Measurements from ENCODE around the gene RPL35. TPM values are rescaled to one million over a fixed set of nuclear protein-coding genes. Genes with fewer than 3 reads are reported as not detected.
"Not testable (repeated sequence)": the region's sequence is repeated elsewhere in the genome, so short reads cannot be mapped to it uniquely, and the experiment has no call there.

The RPL35 gene
- total RNA-seq, 2 experiments from 2014 or later = 1,421 to 1,557 TPM

DNA sequence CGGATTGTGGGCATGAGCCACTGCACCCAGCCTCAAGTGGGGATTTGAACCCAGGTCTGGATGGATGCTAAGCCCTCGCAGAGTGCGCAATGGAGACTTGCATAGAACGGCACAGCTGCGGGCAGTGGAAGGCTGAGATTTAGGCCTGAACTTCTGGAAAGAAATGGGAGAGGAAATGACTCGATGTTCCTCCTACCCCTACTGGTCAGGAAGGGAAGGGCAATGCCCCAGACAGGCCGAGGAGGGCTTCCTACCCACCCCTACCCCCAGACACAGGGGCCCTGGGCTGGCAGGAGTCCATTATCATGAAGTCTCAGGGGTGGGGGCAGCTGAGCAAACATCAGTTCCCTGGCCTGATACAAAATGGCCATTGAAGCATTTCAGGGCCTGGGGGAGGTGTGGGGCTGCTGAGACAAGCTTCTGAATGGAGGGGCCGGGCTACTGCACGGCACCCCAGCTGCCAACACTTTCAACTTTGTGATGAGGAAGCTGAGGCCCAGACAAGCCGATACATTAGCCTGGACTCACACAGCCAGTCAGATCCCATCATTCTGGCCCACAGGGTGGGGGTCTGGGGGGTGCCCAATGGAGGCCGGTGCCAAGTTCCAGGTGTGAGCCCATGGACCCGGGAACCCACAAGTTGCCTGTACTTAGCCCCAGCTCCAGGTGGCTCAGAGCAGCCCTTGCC is 22.0 kb downstream of the RPL35 start:
- Mint-ChIP-seq H3K27me3 (peaks cover 23% of the 10 kb centered on the region), H3K4me3 (no peak overlapping the region), H3K4me1 (no peaks in the 10 kb centered on the region), H3K9me3 (ENCODE audit: low read depth) (no peaks in the 10 kb centered on the region), H3K36me3 (no peaks in the 10 kb centered on the region), H3K27ac (no peak overlapping the region)
- no peak for DNase-seq
- no peak for ATAC-seq
- CTCF ChIA-PET = interaction anchor here (0.8 to 3.1 kb wide), 3 partner anchors 14 to 95 kb away, joined by 3 to 35 read pairs (median 3); partner anchors contain the start of gene WDR38

DNA sequence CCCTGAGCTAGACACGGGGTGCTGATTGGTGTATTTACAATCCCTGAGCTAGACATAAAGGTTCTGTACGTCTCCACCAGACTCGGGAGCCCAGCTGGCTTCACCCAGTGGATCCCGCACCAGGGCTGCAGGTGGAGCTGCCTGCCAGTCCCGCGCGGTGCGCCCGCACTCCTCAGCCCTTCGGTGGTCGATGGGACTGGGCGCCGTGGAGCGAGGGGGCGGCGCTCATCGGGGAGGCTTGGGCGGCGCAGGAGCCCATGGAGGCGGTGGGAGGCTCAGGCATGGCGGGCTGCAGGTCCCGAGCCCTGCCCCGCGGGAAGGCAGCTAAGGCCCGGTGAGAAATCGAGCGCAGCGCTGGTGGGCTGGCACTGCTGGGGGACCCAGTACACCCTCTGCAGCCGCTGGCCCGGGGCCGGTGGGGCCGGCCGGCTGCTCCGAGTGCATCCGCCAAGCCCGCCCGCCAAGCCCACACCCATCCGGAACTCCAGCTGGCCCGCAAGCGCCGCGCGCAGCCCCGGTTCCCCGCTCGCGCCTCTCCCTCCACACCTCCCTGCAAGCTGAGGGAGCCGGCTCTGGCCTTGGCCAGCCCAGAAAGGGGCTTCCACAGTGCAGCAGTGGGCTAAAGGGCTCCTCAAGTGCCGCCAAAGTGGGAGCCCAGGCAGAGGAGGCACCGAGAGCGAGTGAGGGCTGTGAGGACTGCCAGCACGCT is 23.0 kb downstream of the RPL35 start:
- not testable (repeated sequence) for H3K36me3 Mint-ChIP-seq; H3K4me3 Mint-ChIP-seq; H3K27ac Mint-ChIP-seq; H3K9me3 Mint-ChIP-seq (ENCODE audit: low read depth); H3K4me1 Mint-ChIP-seq; ATAC-seq; DNase-seq
- CTCF ChIA-PET = interaction anchor here (2.3 kb wide), 1 partner anchor 15 kb away, joined by 6 read pairs; the partner anchor contains the start of gene WDR38
- peaks cover 23% of the 10 kb centered on the region for H3K27me3 Mint-ChIP-seq

DNA sequence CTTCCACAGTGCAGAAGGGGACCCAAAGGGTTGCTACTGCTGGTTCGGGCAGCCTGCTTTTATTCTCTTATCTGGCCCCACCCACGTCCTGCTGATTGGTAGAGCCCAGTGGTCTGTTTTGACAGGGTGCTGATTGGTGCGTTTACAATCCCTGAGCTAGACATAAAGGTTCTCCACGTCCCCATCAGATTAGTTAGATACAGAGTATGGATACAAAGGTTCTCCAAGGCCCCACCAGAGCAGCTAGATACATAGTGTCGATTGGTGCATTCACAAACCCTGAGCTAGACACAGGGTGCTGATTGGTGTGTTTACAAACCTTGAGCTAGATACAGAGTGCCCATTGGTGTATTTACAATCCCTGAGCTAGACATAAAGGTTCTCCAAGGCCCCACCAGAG is 23.6 kb downstream of the RPL35 start:
- CTCF ChIA-PET = interaction anchor here (2.3 kb wide), 1 partner anchor 15 kb away, joined by 6 read pairs; the partner anchor contains the start of gene WDR38
- not testable (repeated sequence) for H3K9me3 Mint-ChIP-seq (ENCODE audit: low read depth); DNase-seq; ATAC-seq; H3K27ac Mint-ChIP-seq; H3K4me1 Mint-ChIP-seq; H3K4me3 Mint-ChIP-seq; H3K36me3 Mint-ChIP-seq
- H3K27me3 Mint-ChIP-seq = peaks cover 23% of the 10 kb centered on the region

DNA sequence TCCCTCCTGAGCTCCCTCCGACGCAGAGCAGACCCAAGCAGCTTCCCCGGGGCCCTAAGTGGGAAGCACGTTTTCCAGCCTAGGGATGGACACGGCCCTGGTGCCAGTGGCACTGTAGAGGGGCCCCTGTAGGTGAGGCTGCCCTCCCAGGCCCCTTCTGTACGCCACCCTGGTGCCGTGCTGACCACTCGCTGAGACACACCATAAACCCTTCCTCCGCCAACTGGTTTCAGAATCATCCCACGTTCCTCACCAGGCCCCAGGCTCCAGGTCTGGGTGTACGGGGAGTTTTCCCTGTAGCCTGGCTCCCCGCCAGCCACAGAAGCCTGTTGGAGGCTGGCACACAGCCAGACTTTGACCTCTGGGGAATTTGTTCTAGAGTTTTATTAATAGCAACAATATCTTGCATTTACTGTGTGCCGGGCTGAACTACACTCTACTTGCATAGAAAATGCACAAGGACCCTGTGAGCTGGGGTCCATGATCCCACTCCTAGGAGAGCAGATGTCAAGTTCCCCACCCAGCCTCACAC is 26.7 kb downstream of the RPL35 start:
- CTCF ChIA-PET = interaction anchor here (0.6 to 2.2 kb wide), 2 partner anchors 18 to 60 kb away, joined by 3 to 4 read pairs; partner anchors contain the start of gene WDR38
- DNase-seq (no peak), ATAC-seq (no peak)
- no peaks in the 10 kb centered on the region for H3K9me3 Mint-ChIP-seq (ENCODE audit: low read depth)
- H3K27me3 Mint-ChIP-seq = peaks cover 23% of the 10 kb centered on the region
- no peak overlapping the region for H3K27ac Mint-ChIP-seq
- H3K4me3 Mint-ChIP-seq = no peak overlapping the region
- no peaks in the 10 kb centered on the region for H3K36me3 Mint-ChIP-seq
- H3K4me1 Mint-ChIP-seq = no peaks in the 10 kb centered on the region

DNA sequence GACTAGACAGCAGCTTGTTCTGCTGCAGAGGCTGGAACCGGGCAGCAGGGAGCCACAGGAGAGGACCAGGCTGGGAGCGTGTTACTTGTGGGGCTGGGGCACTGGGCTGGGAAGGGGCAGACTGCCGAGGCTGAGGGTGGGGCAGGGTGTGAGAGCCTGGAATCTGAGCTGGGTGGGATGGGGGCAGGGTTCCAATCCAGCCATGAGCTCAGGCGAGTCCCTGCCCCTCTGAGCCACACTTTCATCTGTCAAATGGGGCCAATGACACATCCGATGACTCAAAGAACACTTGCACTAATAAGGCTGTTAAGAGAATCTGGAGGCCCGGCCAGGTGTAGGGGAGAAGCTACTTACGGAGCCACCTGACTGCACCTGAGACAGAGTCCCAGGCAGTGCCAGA is 27.2 kb downstream of the RPL35 start:
- Mint-ChIP-seq H3K27ac (no peak overlapping the region), H3K4me3 (no peak overlapping the region), H3K36me3 (no peaks in the 10 kb centered on the region), H3K4me1 (no peaks in the 10 kb centered on the region), H3K27me3 (peaks cover 22% of the 10 kb centered on the region), H3K9me3 (ENCODE audit: low read depth) (no peaks in the 10 kb centered on the region)
- ATAC-seq (no peak), DNase-seq (no peak)
- CTCF ChIA-PET = interaction anchor here (2.2 kb wide), 1 partner anchor 19 kb away, joined by 4 read pairs; the partner anchor contains the start of gene WDR38

DNA sequence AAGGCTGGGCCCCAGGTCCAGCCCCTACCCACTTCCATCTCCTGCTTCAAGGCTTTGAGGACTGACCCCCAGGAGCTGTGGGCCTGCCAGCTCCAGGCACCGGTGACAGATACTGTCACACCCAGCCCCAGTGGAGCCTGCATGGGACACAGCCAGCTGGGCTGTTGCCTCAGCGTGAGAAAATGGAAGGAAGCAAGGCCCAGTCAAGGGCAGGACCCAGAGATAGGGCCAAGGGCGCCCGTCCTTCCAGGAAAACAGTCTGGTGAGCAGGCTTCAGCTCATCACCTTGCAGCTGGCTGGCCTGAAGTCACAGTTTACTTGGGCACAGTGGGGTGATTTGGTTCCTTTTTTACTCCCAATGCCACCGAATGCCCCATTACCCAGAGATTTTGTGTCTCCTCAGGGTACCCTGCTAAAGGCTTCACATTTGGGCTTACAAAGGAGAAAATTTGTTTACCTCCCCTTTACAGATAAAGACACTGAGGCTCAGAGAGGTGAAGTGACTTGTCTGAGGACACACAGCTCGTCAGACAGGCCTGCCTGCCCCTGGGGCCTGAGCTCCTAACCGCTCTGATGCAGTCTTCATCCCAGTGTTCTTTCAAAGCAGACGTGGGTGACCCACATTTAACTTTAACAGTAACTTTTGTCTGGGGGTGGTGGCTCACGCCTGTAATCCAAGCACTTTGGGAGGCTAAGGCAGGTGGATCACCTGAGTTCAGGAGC is 30.0 kb downstream of the RPL35 start:
- no peaks in the 10 kb centered on the region for H3K9me3 Mint-ChIP-seq (ENCODE audit: low read depth)
- ATAC-seq = no peak
- CTCF ChIA-PET = interaction anchor here (0.9 to 1.9 kb wide), 2 partner anchors 21 to 58 kb away, joined by 3 to 10 read pairs; partner anchors contain the start of gene WDR38
- no peak overlapping the region for H3K27ac Mint-ChIP-seq
- no peak for DNase-seq
- H3K27me3 Mint-ChIP-seq = peaks cover 7% of the 10 kb centered on the region
- H3K4me3 Mint-ChIP-seq = no peak overlapping the region
- no peaks in the 10 kb centered on the region for H3K4me1 Mint-ChIP-seq
- H3K36me3 Mint-ChIP-seq = no peaks in the 10 kb centered on the region

DNA sequence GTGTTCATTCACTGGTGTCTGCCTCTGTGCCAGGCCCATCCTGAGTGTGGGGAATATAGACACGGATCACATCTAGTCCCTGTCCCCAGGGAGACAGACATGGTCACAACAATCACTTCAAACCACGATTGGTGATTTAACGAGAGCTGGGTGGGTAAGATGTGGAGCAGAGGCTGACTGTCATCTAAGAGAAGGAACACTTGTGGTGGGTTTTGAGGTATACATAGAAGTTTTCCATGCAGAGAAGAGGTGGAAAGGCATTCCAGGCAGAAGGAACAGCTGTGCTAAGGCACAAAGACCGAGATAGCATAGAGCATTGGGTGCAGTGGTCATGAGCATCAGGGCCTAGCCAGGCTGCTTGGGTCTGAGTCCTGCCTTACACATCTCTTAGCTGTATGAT is 31.2 kb downstream of the RPL35 start:
- ATAC-seq (no peak), DNase-seq (no peak)
- H3K27ac Mint-ChIP-seq = no peak overlapping the region
- no peaks in the 10 kb centered on the region for H3K36me3 Mint-ChIP-seq
- no peak overlapping the region for H3K4me3 Mint-ChIP-seq
- peaks cover 5% of the 10 kb centered on the region for H3K27me3 Mint-ChIP-seq
- no peaks in the 10 kb centered on the region for H3K9me3 Mint-ChIP-seq (ENCODE audit: low read depth)
- H3K4me1 Mint-ChIP-seq = no peaks in the 10 kb centered on the region
- CTCF ChIA-PET = no interaction called here

DNA sequence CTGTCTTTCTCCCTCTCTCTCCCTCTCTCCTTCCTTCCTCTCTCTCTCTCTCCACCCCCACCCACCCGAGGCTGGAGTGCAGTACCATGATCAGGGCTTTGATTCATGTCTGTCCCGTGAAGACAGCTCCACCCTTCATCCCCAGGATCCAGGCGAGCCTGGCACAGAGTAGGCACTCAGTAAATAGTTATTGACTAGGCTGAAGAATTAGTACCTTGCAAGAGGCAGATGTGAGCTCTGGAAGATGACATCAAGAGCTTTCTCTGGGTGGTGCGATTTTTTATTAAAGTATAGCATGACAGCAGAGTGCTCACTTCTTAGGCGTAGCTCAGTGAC is 32.5 kb downstream of the RPL35 start:
- CTCF ChIA-PET = interaction anchor here (1.7 kb wide), 1 partner anchor 24 kb away, joined by 6 read pairs; the partner anchor contains the start of gene WDR38
- H3K4me3 Mint-ChIP-seq = no peak overlapping the region
- H3K4me1 Mint-ChIP-seq = no peaks in the 10 kb centered on the region
- H3K36me3 Mint-ChIP-seq = no peaks in the 10 kb centered on the region
- H3K27me3 Mint-ChIP-seq = peaks cover 6% of the 10 kb centered on the region
- no peak for ATAC-seq
- no peak overlapping the region for H3K27ac Mint-ChIP-seq
- DNase-seq = no peak
- H3K9me3 Mint-ChIP-seq (ENCODE audit: low read depth) = no peaks in the 10 kb centered on the region

DNA sequence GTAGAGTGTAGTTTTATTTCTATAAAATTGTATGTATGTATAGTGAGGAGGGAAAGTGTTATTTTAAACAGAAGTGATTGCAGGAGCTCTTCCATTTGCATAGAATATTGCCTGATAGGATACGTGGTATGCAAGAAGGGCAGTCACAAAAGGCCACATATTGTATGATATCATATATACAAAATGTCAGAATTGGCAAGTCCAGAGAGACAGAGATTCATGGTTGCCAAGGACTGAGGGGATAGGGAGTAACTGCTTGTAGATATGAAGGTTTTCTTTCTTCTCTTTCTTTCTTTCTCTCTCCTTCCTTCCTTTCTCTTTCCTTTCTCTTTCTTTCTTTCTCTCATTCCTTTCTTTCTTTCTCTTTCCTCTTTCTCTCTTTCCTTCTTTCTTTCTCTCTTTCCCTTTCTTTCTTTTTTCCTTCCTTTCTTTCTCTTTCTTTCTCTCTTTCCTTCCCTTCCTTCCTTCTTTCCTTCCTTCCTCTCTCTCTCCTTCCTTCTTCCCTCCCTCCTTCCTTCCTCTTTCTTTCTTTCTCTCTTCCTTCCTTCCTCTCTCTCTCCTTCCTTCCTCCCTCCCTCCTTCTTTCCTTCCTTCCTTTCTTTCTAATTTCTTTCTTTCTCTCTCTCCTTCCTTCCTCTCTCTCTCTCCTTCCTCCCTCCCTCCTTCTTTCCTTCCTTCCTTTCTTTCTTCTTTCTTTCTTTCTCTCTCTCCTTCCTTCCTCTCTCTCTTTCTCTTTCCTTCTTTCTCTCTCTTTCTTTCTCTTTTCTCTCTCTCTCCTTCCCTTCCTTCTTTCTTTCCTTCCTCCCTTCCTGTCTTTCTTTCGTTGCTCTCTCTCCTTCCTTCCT is 33.0 kb downstream of the RPL35 start:
- no peaks in the 10 kb centered on the region for H3K36me3 Mint-ChIP-seq
- CTCF ChIA-PET = interaction anchor here (1.7 kb wide), 1 partner anchor 24 kb away, joined by 6 read pairs; the partner anchor contains the start of gene WDR38
- H3K4me3 Mint-ChIP-seq = no peak overlapping the region
- DNase-seq (no peak), ATAC-seq (no peak)
- peaks cover 6% of the 10 kb centered on the region for H3K27me3 Mint-ChIP-seq
- no peaks in the 10 kb centered on the region for H3K9me3 Mint-ChIP-seq (ENCODE audit: low read depth)
- H3K27ac Mint-ChIP-seq = no peak overlapping the region
- no peaks in the 10 kb centered on the region for H3K4me1 Mint-ChIP-seq

DNA sequence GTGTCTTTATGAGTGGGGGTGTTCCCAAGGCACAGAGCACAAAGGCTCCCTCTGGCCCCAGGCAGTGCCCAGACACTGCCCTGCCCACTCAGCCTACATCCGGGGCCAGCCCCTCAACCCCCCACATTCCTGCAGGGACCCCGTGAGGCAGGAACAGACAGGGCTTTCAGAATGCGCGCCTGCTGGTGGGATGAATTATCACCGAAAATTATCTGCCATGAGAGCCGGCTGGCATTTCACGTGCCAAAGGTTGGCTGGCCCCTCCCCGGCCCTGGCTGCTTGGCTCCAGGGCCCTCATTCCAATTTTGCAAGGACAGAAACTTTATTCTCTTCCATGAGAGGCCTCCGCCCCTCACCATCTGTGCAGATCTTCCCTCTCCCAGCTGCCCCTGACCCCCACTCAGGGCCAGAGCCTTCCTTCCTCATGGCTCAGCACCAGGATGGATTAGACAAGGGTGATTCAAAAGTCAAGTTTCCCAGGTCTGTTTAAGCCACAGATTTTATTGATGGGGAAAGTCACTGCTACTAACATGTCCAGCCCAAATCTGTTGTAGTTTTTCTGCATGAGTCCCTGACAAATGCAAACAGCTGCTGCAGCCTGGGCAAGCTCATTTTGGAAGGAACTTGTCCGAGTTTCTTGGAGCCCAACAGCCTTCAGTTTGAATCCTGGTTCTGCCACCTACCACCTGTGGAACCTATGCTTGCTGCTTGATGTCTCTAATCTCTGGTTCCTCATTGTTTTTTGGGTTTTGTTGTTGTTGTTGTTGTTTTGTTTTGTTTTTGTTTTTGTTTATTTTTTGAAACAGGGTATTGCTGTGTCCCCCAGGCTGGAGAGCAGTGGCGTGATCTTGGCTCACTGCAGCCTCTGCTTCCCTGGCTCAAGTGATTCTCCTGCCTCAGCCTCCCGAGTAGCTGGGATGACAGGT is 40.8 kb downstream of the RPL35 start:
- no peaks in the 10 kb centered on the region for H3K9me3 Mint-ChIP-seq (ENCODE audit: low read depth)
- no peaks in the 10 kb centered on the region for H3K36me3 Mint-ChIP-seq
- no peak overlapping the region for H3K4me3 Mint-ChIP-seq
- ATAC-seq (no peak), DNase-seq (no peak)
- peaks cover 18% of the 10 kb centered on the region for H3K4me1 Mint-ChIP-seq
- peaks cover 20% of the 10 kb centered on the region for H3K27me3 Mint-ChIP-seq
- CTCF ChIA-PET = no interaction called here
- H3K27ac Mint-ChIP-seq = no peak overlapping the region

DNA sequence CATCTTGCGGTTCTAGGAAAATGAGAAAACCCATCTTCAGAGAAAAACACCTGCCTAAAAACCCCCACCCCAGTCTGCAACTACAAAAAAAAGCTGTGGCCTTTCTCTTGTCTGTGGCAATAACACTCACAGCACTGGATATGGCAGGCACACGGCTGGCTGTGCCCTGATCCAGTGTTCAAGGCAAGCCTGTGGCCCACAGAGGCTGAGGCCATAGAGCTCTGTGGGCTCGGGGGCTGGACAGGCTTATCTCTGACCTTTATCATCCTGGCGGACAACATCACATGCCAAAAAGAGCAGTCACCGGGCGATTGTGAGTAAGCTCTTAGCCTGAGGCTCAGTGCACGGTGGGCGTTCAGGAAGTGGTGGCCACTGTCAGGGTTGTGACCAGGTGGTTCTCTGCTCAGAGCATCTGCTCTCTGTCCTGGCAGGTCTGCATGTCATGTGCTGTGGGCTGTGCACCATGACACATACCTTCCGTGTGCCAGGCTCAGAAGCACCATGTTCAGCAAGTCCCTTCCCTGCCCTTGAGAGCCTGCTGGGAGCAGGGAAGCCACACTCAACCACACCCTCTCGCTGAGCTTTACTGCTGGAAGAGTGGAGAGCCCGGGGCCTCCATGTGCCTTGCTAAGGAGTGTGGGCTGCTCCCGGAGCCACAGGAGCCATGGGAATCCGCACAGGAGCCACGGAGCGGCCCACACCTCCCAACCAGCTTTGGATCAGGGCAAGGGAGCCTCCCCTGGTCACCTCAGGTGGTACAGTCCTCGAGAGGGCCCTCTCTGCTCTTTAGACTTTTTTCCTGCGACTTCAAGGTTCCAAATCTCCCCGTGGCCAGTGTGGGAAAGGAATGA is 43.1 kb downstream of the RPL35 start:
- ATAC-seq = peak; percentile 82
- Mint-ChIP-seq H3K27ac (no peak overlapping the region), H3K9me3 (ENCODE audit: low read depth) (no peaks in the 10 kb centered on the region)

More for the DNA sequence above, 43.1 kb downstream of the RPL35 start:
- Mint-ChIP-seq H3K36me3 (no peaks in the 10 kb centered on the region), H3K4me1 (peaks cover 18% of the 10 kb centered on the region), H3K27me3 (peaks cover 17% of the 10 kb centered on the region), H3K4me3 (no peak overlapping the region)
- CTCF ChIA-PET = interaction anchor here (1.7 to 2.4 kb wide), 2 partner anchors 35 to 47 kb away, joined by 9 to 11 read pairs; partner anchors contain the start of genes NR6A1 and WDR38
- peak; percentile 70 for DNase-seq
